Activated CD4-positive, alpha-beta T cell treated with anti-CD3 and anti-CD28 coated beads, Interleukin-2, amount 10 ng/mL, durations not matched to agents 7 days and 5 days (primary cell): ENCODE results near the gene JPH3. TPM values are rescaled to one million over a fixed set of nuclear protein-coding genes. Genes with fewer than 3 reads are reported as not detected.
"Not testable (repeated sequence)": the region's sequence is repeated elsewhere in the genome, so short reads cannot be mapped to it uniquely, and the experiment has no call there.

ENCODE experiments used
- CTCF ChIA-PET: fragments of 350-600 bp; sonication (Branson Sonifier 250); formaldehyde crosslinking; loops from one replicate; lab custom pipeline; 2021; ENCODE audit warnings: antibody characterized with exemption; lab: Charles Lee
- POLR2A ChIA-PET: fragments of 350-600 bp; sonication (Branson Sonifier 250); formaldehyde crosslinking; loops from one replicate; lab custom pipeline; 2021; ENCODE audit warnings: antibody characterized with exemption; lab: Charles Lee
- DNase-seq: peaks from one replicate; pipeline ENCODE4 v3.0.0-alpha.2; 2020
- H3K27ac Mint-ChIP-seq: one replicate; pipeline ENCODE4 v1.8.0; 2021; ENCODE audit warnings: mild to moderate bottlenecking, moderate library complexity, mixed read lengths
- H3K27me3 Mint-ChIP-seq: one replicate; pipeline ENCODE4 v1.8.0; 2021; ENCODE audit warnings: mixed read lengths
- H3K36me3 Mint-ChIP-seq: one replicate; pipeline ENCODE4 v1.8.0; 2021; ENCODE audit warnings: low read depth, mixed read lengths
- H3K4me1 Mint-ChIP-seq: one replicate; pipeline ENCODE4 v1.8.0; 2021; ENCODE audit warnings: mixed read lengths
- H3K4me3 Mint-ChIP-seq: one replicate; pipeline ENCODE4 v1.8.0; 2021; ENCODE audit warnings: mild to moderate bottlenecking, moderate library complexity, mixed read lengths
- H3K9me3 Mint-ChIP-seq: one replicate; pipeline ENCODE4 v1.8.0; 2021; ENCODE audit warnings: mixed read lengths
- total RNA-seq, 2 experiments: library from RNA; stranded (reverse); gene quantifications; one replicate each; pipeline ENCODE4 v1.2.3, GENCODE V29; 2021

Gene JPH3
- total RNA-seq, 2 experiments from 2014 or later, result not detected

GRCh38 chr16:87563714-87564523 is 38.4 kb upstream of the JPH3 start:
- ChIA-PET POLR2A (no interaction called here), CTCF (no interaction called here)
- Mint-ChIP-seq H3K36me3 (peaks cover 3% of the 10 kb centered on the region), H3K4me1 (peaks cover 2% of the 10 kb centered on the region), H3K9me3 (peaks cover 12% of the 10 kb centered on the region), H3K4me3 (no peak overlapping the region), H3K27me3 (no peaks in the 10 kb centered on the region), H3K27ac (no peak overlapping the region)
- no peak for DNase-seq

DNA sequence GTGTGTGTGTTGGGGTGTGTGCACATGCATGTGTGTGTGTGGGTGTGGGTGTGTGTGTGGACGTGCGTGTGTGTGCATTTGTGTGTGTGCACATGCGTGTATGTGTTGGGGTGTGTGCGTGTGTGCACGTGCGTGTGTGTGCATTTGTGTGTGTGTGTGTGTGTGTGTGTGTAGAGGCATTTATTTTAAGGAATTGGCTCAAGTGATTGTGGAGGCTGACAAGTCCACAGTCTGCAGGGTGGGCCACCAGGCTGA is 37.9 kb upstream of the JPH3 start:
- H3K4me1 Mint-ChIP-seq, result peaks cover 2% of the 10 kb centered on the region
- peaks cover 3% of the 10 kb centered on the region for H3K36me3 Mint-ChIP-seq
- H3K4me3 Mint-ChIP-seq, result no peak overlapping the region
- CTCF ChIA-PET, result no interaction called here
- POLR2A ChIA-PET, result no interaction called here
- H3K9me3 Mint-ChIP-seq, result peaks cover 12% of the 10 kb centered on the region
- no peaks in the 10 kb centered on the region for H3K27me3 Mint-ChIP-seq
- H3K27ac Mint-ChIP-seq, result no peak overlapping the region
- no peak for DNase-seq

- no peak for DNase-seq
- Mint-ChIP-seq H3K4me1 (no peaks in the 10 kb centered on the region), H3K9me3 (no peaks in the 10 kb centered on the region), H3K27ac (no peak overlapping the region), H3K4me3 (no peak overlapping the region), H3K27me3 (no peaks in the 10 kb centered on the region), H3K36me3 (no peaks in the 10 kb centered on the region)
- CTCF ChIA-PET, result interaction anchor here (0.6 kb wide), 1 partner anchor 327 kb away, joined by 3 read pairs; no protein-coding TSS in a partner anchor
- POLR2A ChIA-PET, result no interaction called here
Measured at GRCh38 chr16:87569601-87570571, 32.4 kb upstream of the JPH3 start.

- H3K27me3 Mint-ChIP-seq, result peaks cover 2% of the 10 kb centered on the region
- H3K4me3 Mint-ChIP-seq, result no peak overlapping the region
- no peak overlapping the region for H3K27ac Mint-ChIP-seq
- CTCF ChIA-PET, result interaction anchor here (0.6 to 0.9 kb wide), 2 partner anchors 328 to 645 kb away, joined by 3 read pairs; no protein-coding TSS in a partner anchor
- POLR2A ChIA-PET, result no interaction called here
- no peaks in the 10 kb centered on the region for H3K36me3 Mint-ChIP-seq
- H3K4me1 Mint-ChIP-seq, result no peaks in the 10 kb centered on the region
- H3K9me3 Mint-ChIP-seq, result no peaks in the 10 kb centered on the region
- no peak for DNase-seq
Measured at GRCh38 chr16:87570572-87570937, 31.8 kb upstream of the JPH3 start.

DNA sequence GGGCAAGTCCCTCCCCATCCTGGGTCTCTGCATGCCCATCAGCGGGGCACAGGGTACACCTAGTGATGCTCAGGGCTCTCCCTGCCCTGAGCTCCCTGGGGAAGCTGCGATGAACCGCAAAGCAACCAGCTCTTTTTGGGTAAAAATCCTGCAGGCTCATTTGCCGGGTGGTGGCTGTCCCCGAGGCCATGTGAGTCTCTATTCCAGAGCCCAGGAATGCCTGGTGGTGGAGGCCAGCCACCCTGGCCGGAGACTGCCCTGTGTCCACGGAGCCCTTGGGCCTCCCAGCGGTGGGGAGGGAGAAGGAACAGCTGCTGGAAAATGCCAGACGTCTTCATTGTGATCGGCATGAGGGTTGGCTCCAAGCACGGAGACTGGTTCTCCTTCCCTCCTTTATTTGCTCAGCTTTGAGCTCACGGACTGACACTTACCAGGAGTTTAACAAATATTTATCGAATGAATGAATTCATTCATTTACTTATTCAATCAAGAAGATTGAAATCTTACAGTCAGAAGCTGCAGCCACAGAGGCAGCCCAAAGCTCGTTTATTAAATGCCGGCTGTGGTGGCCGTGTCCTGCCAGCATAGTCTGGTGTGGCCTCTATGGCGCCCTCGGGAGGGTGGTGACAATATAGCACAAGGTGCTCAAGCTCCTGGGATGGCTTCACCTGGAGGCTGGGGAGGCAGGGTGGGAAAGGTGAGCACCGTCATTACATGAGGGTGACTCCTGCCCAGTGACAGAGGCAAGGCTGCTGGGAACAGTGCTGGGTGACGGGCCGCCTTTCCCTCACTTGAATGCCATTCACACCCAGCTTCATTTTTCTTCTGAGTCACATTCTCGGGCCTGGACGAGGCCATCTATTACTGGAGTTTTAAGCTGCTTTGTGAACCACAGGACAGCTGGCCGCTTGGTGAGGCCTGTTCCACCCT is 31.1 kb upstream of the JPH3 start:
- peaks cover 2% of the 10 kb centered on the region for H3K27me3 Mint-ChIP-seq
- ChIA-PET CTCF (interaction anchor here (0.6 to 0.9 kb wide), 2 partner anchors 329 to 644 kb away, joined by 3 read pairs; no protein-coding TSS in a partner anchor), POLR2A (interaction anchor here (0.6 kb wide), 1 partner anchor 34 kb away, joined by 5 read pairs; no protein-coding TSS in a partner anchor)
- H3K4me3 Mint-ChIP-seq, result no peak overlapping the region
- H3K9me3 Mint-ChIP-seq, result no peaks in the 10 kb centered on the region
- H3K27ac Mint-ChIP-seq, result no peak overlapping the region
- no peaks in the 10 kb centered on the region for H3K36me3 Mint-ChIP-seq
- no peak for DNase-seq
- no peaks in the 10 kb centered on the region for H3K4me1 Mint-ChIP-seq

DNA sequence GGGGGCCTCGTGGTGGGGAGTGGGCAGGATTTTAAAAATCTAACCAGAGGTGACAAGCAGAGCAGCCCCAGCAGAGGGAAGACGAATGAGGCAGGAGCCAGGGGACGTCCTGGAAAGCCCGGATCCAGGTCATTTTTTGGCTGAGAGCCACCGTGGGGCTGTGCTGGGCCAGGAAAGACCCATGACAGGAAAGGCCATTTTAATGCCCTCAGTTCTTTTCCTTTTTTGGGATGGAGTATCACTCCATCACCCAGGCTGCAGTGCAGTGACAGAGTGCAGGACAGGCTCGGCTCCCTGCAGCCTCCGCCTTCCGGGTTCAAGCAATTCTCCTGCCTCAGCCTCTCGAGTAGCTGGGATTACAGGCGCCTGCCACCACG is 30.5 kb upstream of the JPH3 start:
- Mint-ChIP-seq H3K36me3 (no peaks in the 10 kb centered on the region), H3K9me3 (no peaks in the 10 kb centered on the region), H3K4me1 (no peaks in the 10 kb centered on the region), H3K4me3 (no peak overlapping the region), H3K27ac (no peak overlapping the region), H3K27me3 (peaks cover 2% of the 10 kb centered on the region)
- no peak for DNase-seq
- ChIA-PET CTCF (no interaction called here), POLR2A (interaction anchor here (0.6 kb wide), 1 partner anchor 34 kb away, joined by 5 read pairs; no protein-coding TSS in a partner anchor)

DNA sequence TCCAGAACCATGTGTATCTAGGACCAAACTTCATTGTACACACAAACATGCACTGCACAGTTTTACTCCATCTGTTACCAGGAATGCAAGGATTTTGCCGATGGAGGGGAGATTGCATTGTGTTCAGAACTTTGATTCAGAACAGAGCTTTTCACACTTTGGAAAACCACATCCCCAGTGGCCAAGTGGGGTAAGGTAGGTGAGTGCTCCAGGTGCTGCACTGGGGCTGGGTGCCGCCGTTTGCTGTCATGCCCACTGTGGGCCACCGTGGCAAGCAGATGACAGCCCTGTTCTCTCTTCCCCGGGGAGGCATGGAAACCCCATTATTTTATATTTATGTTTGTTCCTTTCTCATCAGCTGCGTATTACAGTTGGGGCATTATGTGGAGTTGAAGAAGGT is 29.3 kb upstream of the JPH3 start:
- POLR2A ChIA-PET, result no interaction called here
- no peaks in the 10 kb centered on the region for H3K36me3 Mint-ChIP-seq
- no peaks in the 10 kb centered on the region for H3K4me1 Mint-ChIP-seq
- H3K9me3 Mint-ChIP-seq, result no peaks in the 10 kb centered on the region
- no peak overlapping the region for H3K27ac Mint-ChIP-seq
- DNase-seq, result no peak
- no peak overlapping the region for H3K4me3 Mint-ChIP-seq
- CTCF ChIA-PET, result no interaction called here
- peaks cover 2% of the 10 kb centered on the region for H3K27me3 Mint-ChIP-seq

DNA sequence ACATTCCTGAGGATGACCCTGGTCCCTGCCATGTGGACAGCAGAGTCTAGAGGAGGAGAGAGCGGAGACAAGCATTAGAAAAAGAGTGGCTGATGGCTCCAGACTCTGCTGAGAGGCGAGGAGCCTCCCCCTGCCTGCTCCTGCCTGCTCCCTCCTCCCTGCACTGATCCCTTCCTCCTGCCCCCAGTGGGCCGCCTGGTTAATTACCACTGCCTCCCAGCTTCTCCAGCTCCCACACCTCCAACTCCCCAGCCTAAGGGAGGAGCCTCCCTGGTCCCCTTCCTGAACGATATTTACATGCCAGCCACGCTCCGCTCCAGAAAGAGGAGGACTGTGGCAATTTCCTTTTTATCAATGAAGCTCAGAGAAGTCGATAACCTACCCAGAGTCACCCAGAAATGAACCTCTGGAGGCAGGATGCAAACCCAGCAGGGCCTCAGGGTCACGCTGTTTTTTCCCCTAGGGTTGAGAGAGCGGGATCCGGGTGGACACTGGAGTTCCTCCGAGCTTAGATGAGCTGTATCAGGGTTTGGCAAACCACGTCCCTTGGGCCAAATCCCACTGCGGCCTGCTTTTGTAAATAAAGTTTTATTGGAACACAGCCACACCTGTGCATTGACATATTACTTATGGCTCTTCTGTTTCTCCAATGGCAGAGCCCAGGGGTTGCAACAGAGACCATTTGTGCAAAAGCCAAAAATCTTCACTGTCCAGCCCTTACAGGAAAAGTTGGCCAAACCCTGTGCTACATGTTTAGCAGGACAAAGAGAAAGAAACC is 27.1 kb upstream of the JPH3 start:
- DNase-seq, result no peak
- H3K36me3 Mint-ChIP-seq, result no peaks in the 10 kb centered on the region
- no peaks in the 10 kb centered on the region for H3K9me3 Mint-ChIP-seq
- no peak overlapping the region for H3K4me3 Mint-ChIP-seq
- ChIA-PET POLR2A (no interaction called here), CTCF (interaction anchor here (0.6 kb wide), 1 partner anchor 189 kb away, joined by 3 read pairs; no protein-coding TSS in a partner anchor)
- H3K4me1 Mint-ChIP-seq, result no peaks in the 10 kb centered on the region
- H3K27ac Mint-ChIP-seq, result no peak overlapping the region
- H3K27me3 Mint-ChIP-seq, result peaks cover 2% of the 10 kb centered on the region

DNA sequence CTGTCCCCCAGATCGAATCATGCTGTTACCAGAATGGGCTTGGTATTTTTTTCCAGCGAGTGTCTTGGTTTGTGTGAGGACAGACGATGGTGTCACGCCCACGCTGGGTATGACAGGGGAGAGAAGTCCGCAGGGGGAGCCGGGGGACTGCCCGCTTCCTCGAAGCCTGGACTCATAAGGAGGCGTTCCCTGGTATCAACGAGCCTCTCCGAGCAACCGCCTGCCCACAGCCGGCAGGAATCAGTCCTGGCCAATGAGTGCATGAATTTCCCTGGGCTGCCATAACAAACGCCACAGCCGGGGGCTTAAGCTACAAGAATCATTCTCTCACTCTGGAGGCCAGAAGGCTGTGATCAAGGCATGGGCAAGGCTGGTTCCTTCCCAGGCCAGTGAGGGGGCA is 26.1 kb upstream of the JPH3 start:
- DNase-seq, result no peak
- Mint-ChIP-seq H3K4me3 (no peak overlapping the region), H3K9me3 (no peaks in the 10 kb centered on the region), H3K36me3 (no peaks in the 10 kb centered on the region), H3K27me3 (peaks cover 2% of the 10 kb centered on the region), H3K4me1 (no peaks in the 10 kb centered on the region), H3K27ac (no peak overlapping the region)
- ChIA-PET CTCF (interaction anchor here (0.6 kb wide), 2 partner anchors 13 to 623 kb away, joined by 3 read pairs; no protein-coding TSS in a partner anchor), POLR2A (no interaction called here)

DNA sequence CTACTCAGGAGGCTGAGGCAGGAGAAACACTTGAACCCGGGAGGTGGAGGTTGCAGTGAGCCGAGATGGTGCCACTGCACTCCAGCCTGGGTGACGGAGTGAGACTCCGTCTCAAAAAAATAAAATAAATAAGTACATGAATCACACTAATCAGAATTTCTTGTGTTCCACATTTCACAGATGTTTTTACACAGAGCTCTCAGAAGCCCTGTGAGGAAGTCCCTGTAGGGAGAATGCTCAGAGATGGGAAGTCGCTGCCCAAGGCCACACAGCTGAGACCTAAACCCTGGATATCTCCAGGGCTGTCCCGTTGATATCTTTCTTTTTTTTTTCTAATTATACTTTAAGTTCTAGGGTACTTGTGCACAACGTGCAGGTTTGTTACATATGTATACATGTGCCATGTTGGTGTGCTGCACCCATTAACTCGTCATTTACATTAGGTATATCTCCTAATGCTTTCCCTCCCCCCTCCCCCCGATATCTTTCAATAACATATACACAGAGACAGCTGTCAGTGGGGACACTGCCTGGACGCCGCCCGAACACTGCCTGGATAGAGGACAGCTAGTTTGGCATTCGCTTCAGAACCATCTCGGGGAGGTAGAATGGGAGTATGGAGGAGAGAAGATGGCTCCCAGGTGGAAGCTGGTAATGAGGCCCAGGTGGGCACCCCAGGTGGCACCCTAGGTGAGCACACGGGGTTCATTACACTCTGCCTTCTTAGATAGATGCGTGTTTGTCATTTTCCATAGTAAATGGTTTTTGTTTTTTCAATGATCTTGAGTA is 24.0 kb upstream of the JPH3 start:
- H3K36me3 Mint-ChIP-seq, DNase-seq, H3K9me3 Mint-ChIP-seq, H3K27ac Mint-ChIP-seq, H3K4me3 Mint-ChIP-seq, H3K27me3 Mint-ChIP-seq, POLR2A ChIA-PET, H3K4me1 Mint-ChIP-seq: not testable (repeated sequence)
- CTCF ChIA-PET, result interaction anchor here (0.6 kb wide), 2 partner anchors 18 to 32 kb away, joined by 3 read pairs; no protein-coding TSS in a partner anchor

DNA sequence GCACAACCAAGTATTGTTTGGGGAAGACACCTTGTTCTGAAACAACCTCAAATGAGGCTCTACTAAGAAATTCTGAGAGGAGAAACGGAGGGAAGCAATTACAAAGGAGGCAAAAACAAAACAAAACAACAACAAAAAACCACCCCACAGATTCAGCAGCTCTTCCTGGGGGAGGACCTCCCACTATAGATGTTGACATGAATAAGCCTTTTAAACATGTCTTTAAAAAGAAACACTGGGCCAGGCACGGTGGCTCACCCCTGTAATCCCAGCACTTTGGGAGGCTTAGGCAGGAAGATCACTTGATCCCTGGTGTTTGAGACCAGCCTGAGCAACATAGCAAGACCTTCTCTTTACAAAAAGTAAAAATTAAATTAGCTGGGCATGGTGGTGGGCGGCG is 22.6 kb upstream of the JPH3 start:
- CTCF ChIA-PET, result no interaction called here
- POLR2A ChIA-PET, result no interaction called here
- Mint-ChIP-seq H3K9me3 (no peaks in the 10 kb centered on the region), H3K4me3 (no peak overlapping the region), H3K4me1 (no peaks in the 10 kb centered on the region), H3K27ac (no peak overlapping the region), H3K36me3 (no peaks in the 10 kb centered on the region), H3K27me3 (peaks cover 12% of the 10 kb centered on the region)
- no peak for DNase-seq
